Cardiac fibroblast (primary cell): Measurements from ENCODE around the gene GNAO1.
A peak's percentile ranks its signal among the peaks of the same experiment; 100 is the strongest.

Experiments used
- DNase-seq, 2 donors: peaks; one replicate each; pipeline versions ENCODE4 v3.0.0 to v3.0.0-alpha.2; 2010; ENCODE audit warnings: low read depth in 2 of 2
- H3K4me3 ChIP-seq, 2 donors: replicated peaks in 1 of 2; 1 replicate in 1 of 2; 2 replicates in 1 of 2; pipeline ENCODE4 v1.5.1; 2011; ENCODE audit warnings: low read depth in 2 of 2, low read length in 2 of 2, mild to moderate bottlenecking in 2 of 2, moderate library complexity in 1 of 2
- CTCF ChIP-seq: IDR thresholded peaks from one replicate; pipeline ENCODE4 v1.5.1; 2011; ENCODE audit warnings: low read depth, mild to moderate bottlenecking, low read length, inconsistent platforms

The GNAO1 gene

GRCh38 chr16:56245197-56245596 is 53.9 kb downstream of the GNAO1 start:
- no peak overlapping the region for H3K4me3 ChIP-seq
- DNase-seq, result no peak
- TF ChIP-seq CTCF, result no peak

- no peak for DNase-seq
- no peak for TF ChIP-seq CTCF
- no peak overlapping the region for H3K4me3 ChIP-seq
Measured at GRCh38 chr16:56246051-56246817, 54.9 kb downstream of the GNAO1 start.

- no peak overlapping the region for H3K4me3 ChIP-seq
- no peak for DNase-seq
- TF ChIP-seq CTCF, result no peak
Measured at GRCh38 chr16:56247018-56247417, 55.7 kb downstream of the GNAO1 start.

GRCh38 chr16:56247808-56248207 is 56.5 kb downstream of the GNAO1 start:
- DNase-seq, result no peak
- no peak for TF ChIP-seq CTCF
- H3K4me3 ChIP-seq, result no peak overlapping the region

GRCh38 chr16:56252835-56253234 is 61.5 kb downstream of the GNAO1 start:
- DNase-seq, result peak in 1 of 2 donors; percentile 6
- H3K4me3 ChIP-seq, result no peak overlapping the region
- no peak for TF ChIP-seq CTCF

- H3K4me3 ChIP-seq, result no peak overlapping the region
- TF ChIP-seq CTCF, result no peak
- DNase-seq, result no peak
Measured at GRCh38 chr16:56255904-56256303, 64.6 kb downstream of the GNAO1 start.

- DNase-seq, result no peak
- H3K4me3 ChIP-seq, result no peak overlapping the region
- no peak for TF ChIP-seq CTCF
Measured at GRCh38 chr16:56257239-56257638, 66.0 kb downstream of the GNAO1 start.
